Neural progenitor cell (in vitro differentiated cells): Measurements from ENCODE around the gene PSMC1. TPM values are rescaled to one million over a fixed set of nuclear protein-coding genes. Genes with fewer than 3 reads are reported as not detected.
A peak's percentile ranks its signal among the peaks of the same experiment; 100 is the strongest.

Experiments used
- DNase-seq: peaks from one replicate; pipeline ENCODE4 v3.0.0-alpha.2; 2016; ENCODE audit warnings: low spot score
- H2AFZ ChIP-seq: fragments of 200-600 bp; sonication (generic); replicated peaks from 2 replicates; pipeline ENCODE4 v1.6.1; 2016; ENCODE audit warnings: antibody characterized with exemption
- H3F3A ChIP-seq: fragments of 200-600 bp; sonication (generic); 2 replicates; pipeline ENCODE4 v1.6.1; 2016; ENCODE audit warnings: antibody characterized with exemption, low read depth
- H3K27ac ChIP-seq: fragments of 200-600 bp; sonication (generic); 2 replicates; pipeline ENCODE4 v1.5.1; 2016; ENCODE audit warnings: mild to moderate bottlenecking
- H3K27me3 ChIP-seq: fragments of 200-600 bp; sonication (generic); 2 replicates; pipeline ENCODE4 v1.6.1; 2016; ENCODE audit warnings: mild to moderate bottlenecking, moderate library complexity
- H3K36me3 ChIP-seq: fragments of 200-600 bp; sonication (generic); 2 replicates; pipeline ENCODE4 v1.5.1; 2016
- H3K4me1 ChIP-seq: fragments of 200-600 bp; sonication (generic); 2 replicates; pipeline ENCODE4 v1.6.1; 2016; ENCODE audit warnings: mixed run types
- H3K4me2 ChIP-seq: fragments of 200-600 bp; sonication (generic); 2 replicates; pipeline ENCODE4 v1.6.1; 2016
- H3K4me3 ChIP-seq: fragments of 200-600 bp; sonication (generic); 2 replicates; pipeline ENCODE4 v1.5.1; 2016
- H3K79me2 ChIP-seq: fragments of 200-600 bp; sonication (generic); 2 replicates; pipeline ENCODE4 v1.6.1; 2016; ENCODE audit warnings: low read depth
- H3K9ac ChIP-seq: fragments of 200-600 bp; sonication (generic); 2 replicates; pipeline ENCODE4 v1.6.1; 2016
- H3K9me3 ChIP-seq: fragments of 200-600 bp; sonication (generic); 2 replicates; pipeline ENCODE4 v1.5.1; 2016; ENCODE audit warnings: low read depth
- H4K20me1 ChIP-seq: fragments of 200-600 bp; sonication (generic); 2 replicates; pipeline ENCODE4 v1.6.1; 2016; ENCODE audit warnings: low read depth
- H3K27ac Mint-ChIP-seq: 3 replicates; pipeline ENCODE4 v1.8.0; 2021; ENCODE audit warnings: mixed read lengths
- H3K27me3 Mint-ChIP-seq: 2 replicates; pipeline ENCODE4 v1.8.0; 2022; ENCODE audit warnings: low read depth, mild to moderate bottlenecking, inconsistent platforms, moderate library complexity, mixed read lengths; ENCODE audit not compliant: insufficient read depth
- H3K36me3 Mint-ChIP-seq: 3 replicates; pipeline ENCODE4 v1.8.0; 2021; ENCODE audit warnings: mixed read lengths
- H3K4me1 Mint-ChIP-seq: 3 replicates; pipeline ENCODE4 v1.8.0; 2021; ENCODE audit warnings: mixed read lengths
- H3K4me3 Mint-ChIP-seq: 3 replicates; pipeline ENCODE4 v1.8.0; 2021; ENCODE audit warnings: mild to moderate bottlenecking, moderate library complexity, mixed read lengths
- H3K9me3 Mint-ChIP-seq: 3 replicates; pipeline ENCODE4 v1.8.0; 2020; ENCODE audit warnings: mixed read lengths
- CTCF ChIP-seq: fragments of 200-600 bp; sonication (generic); IDR thresholded peaks from 2 replicates; pipeline ENCODE4 v1.5.1; 2017; ENCODE audit warnings: antibody characterized with exemption, mild to moderate bottlenecking
- EZH2 ChIP-seq: fragments of 200-600 bp; sonication (generic); IDR thresholded peaks from 2 replicates; pipeline ENCODE4 v1.6.1; 2017; ENCODE audit warnings: antibody characterized with exemption, mild to moderate bottlenecking, moderate library complexity
- EZH2phosphoT487 ChIP-seq: fragments of 200-600 bp; sonication (generic); IDR thresholded peaks from 2 replicates; pipeline ENCODE4 v1.6.1; 2017; ENCODE audit warnings: antibody characterized with exemption
- total RNA-seq: library from RNA; depleted of rRNA; stranded (reverse); fragments of >200 nt; gene quantifications from 2 replicates; pipeline ENCODE4 v1.2.3, GENCODE V29; 2015; ENCODE audit warnings: low replicate concordance

The PSMC1 gene
- total RNA-seq, 1 donor from 2014 or later, result 233 TPM

GRCh38 chr14:90300611-90301047, 44.3 kb downstream of the PSMC1 start:
- no peaks in the 10 kb centered on the region for H3K79me2 ChIP-seq
- no peak overlapping the region for H2AFZ ChIP-seq
- no peaks in the 10 kb centered on the region for H3K27me3 ChIP-seq
- H3K4me1 Mint-ChIP-seq, result no peaks in the 10 kb centered on the region
- no peak overlapping the region for H3K27ac ChIP-seq
- no peaks in the 10 kb centered on the region for H4K20me1 ChIP-seq
- no peaks in the 10 kb centered on the region for H3K9me3 Mint-ChIP-seq
- H3K36me3 Mint-ChIP-seq, result peaks cover 9% of the 10 kb centered on the region
- H3K27ac Mint-ChIP-seq, result no peak overlapping the region
- no peak overlapping the region for H3K4me3 ChIP-seq
- no peak overlapping the region for H3K4me3 Mint-ChIP-seq
- H3K36me3 ChIP-seq, result no peaks in the 10 kb centered on the region
- H3K9me3 ChIP-seq, result no peaks in the 10 kb centered on the region
- H3K4me1 ChIP-seq, result no peaks in the 10 kb centered on the region
- no peak for DNase-seq
- peaks cover 6% of the 10 kb centered on the region for H3F3A ChIP-seq
- no peaks in the 10 kb centered on the region for H3K27me3 Mint-ChIP-seq
- no peak for TF ChIP-seq EZH2phosphoT487
- no peak for TF ChIP-seq CTCF
- no peak for TF ChIP-seq EZH2
- no peak overlapping the region for H3K4me2 ChIP-seq
- no peak overlapping the region for H3K9ac ChIP-seq

- Histone ChIP-seq H3K27ac (no peak overlapping the region), H2AFZ (no peak overlapping the region), H4K20me1 (no peaks in the 10 kb centered on the region), H3K4me2 (no peak overlapping the region), H3K9ac (no peak overlapping the region), H3K9me3 (no peaks in the 10 kb centered on the region), H3K4me3 (no peak overlapping the region), H3K27me3 (no peaks in the 10 kb centered on the region), H3K36me3 (no peaks in the 10 kb centered on the region), H3K4me1 (no peaks in the 10 kb centered on the region), H3K79me2 (no peaks in the 10 kb centered on the region), H3F3A (peaks cover 6% of the 10 kb centered on the region)
- Mint-ChIP-seq H3K4me3 (no peak overlapping the region), H3K9me3 (no peaks in the 10 kb centered on the region), H3K4me1 (no peaks in the 10 kb centered on the region), H3K36me3 (peaks cover 9% of the 10 kb centered on the region), H3K27ac (no peak overlapping the region), H3K27me3 (no peaks in the 10 kb centered on the region)
- no peak for DNase-seq
- TF ChIP-seq CTCF (no peak), EZH2 (no peak), EZH2phosphoT487 (no peak)
Measured at GRCh38 chr14:90301122-90301521, 44.8 kb downstream of the PSMC1 start.

GRCh38 chr14:90301668-90302090, 45.3 kb downstream of the PSMC1 start:
- Histone ChIP-seq H3K79me2 (no peaks in the 10 kb centered on the region), H2AFZ (no peak overlapping the region), H3K9me3 (no peaks in the 10 kb centered on the region), H4K20me1 (no peaks in the 10 kb centered on the region), H3K36me3 (no peaks in the 10 kb centered on the region), H3K4me1 (no peaks in the 10 kb centered on the region), H3K27ac (no peak overlapping the region), H3K4me3 (no peak overlapping the region), H3K27me3 (no peaks in the 10 kb centered on the region), H3F3A (peaks cover 6% of the 10 kb centered on the region), H3K9ac (no peak overlapping the region), H3K4me2 (no peak overlapping the region)
- DNase-seq, result peak; percentile 15
- H3K4me3 Mint-ChIP-seq, result no peak overlapping the region
- TF ChIP-seq EZH2 (no peak), CTCF (peak; percentile 53)
- peaks cover 9% of the 10 kb centered on the region for H3K36me3 Mint-ChIP-seq
- no peaks in the 10 kb centered on the region for H3K27me3 Mint-ChIP-seq
- H3K4me1 Mint-ChIP-seq, result no peaks in the 10 kb centered on the region
- H3K27ac Mint-ChIP-seq, result no peak overlapping the region
- no peaks in the 10 kb centered on the region for H3K9me3 Mint-ChIP-seq
